ENCODE results near the gene UROS.

DNA sequence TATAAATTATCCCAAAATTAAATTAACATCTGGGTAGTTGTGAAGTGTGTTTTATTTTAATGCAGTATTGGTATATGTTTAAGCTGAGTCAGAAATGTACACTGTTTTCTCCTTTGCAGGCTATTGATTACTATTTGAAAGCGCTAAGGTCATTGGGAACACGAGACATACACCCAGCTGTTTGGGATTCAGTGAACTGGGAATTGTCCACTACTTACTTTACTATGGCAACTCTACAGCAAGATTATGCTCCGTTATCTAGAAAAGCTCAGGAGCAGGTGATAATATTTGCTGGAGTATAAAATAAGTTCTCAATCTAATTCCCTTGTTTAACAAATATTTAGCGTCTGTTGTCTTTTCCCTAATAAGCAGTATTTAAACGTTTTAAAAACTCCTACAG, 75.6 kb downstream of the UROS start:
- no peak for TF ChIP-seq POLR2AphosphoS5 (IDR thresholded peaks at IDR 0.05)
- TF ChIP-seq CTCF (IDR thresholded peaks at IDR 0.05) = no peak
- TF ChIP-seq POLR2A (IDR thresholded peaks at IDR 0.05) = no peak
- TF ChIP-seq EP300 (IDR thresholded peaks at IDR 0.05) = no peak
